ENCODE results near the gene MBD3L1.

MBD3L1 gene

GRCh38 chr19:8832132-8833021 is at the start of gene MBD3L1, which contains the start of gene ZNF558:
Gene MBD3L1, plus strand, starts transcription at chr19:8832377. Its CDS starts 10,302 bp downstream, at chr19:8842679.
Gene ZNF558, minus strand, starts transcription at chr19:8832304. Its CDS starts 9,645 bp downstream, at chr19:8822659.
- peak; percentile 98 for DNase-seq

GRCh38 chr19:8794823-8795222 is 37.4 kb upstream of the MBD3L1 start:
- no peak for DNase-seq

- DNase-seq = no peak
These were observed 25.5 kb upstream of the MBD3L1 start for GRCh38 chr19:8806661-8807060.

- no peak for DNase-seq
These were observed 20.6 kb upstream of the MBD3L1 start for GRCh38 chr19:8811315-8812172.

GRCh38 chr19:8814176-8814575 is 18.0 kb upstream of the MBD3L1 start:
- DNase-seq = no peak

- no peak for DNase-seq
These were observed 16.4 kb upstream of the MBD3L1 start for GRCh38 chr19:8815780-8816179.

GRCh38 chr19:8820234-8820633 is 11.9 kb upstream of the MBD3L1 start:
- DNase-seq = no peak

GRCh38 chr19:8821748-8822241 is 10.4 kb upstream of the MBD3L1 start:
- DNase-seq = no peak

GRCh38 chr19:8826371-8826770 is 5.8 kb upstream of the MBD3L1 start:
- DNase-seq = no peak

- DNase-seq = no peak
These were observed 4.9 kb upstream of the MBD3L1 start for GRCh38 chr19:8827277-8827676.

- no peak for DNase-seq
These were observed 804 bp upstream of the MBD3L1 start for GRCh38 chr19:8831373-8831772.

GRCh38 chr19:8831832-8832131 is 395 bp upstream of the MBD3L1 start:
- DNase-seq = no peak

GRCh38 chr19:8835446-8835845 is 3.3 kb downstream of the MBD3L1 start:
- no peak for DNase-seq

GRCh38 chr19:8835877-8836276 is 3.7 kb downstream of the MBD3L1 start:
- DNase-seq = no peak

- no peak for DNase-seq
These were observed 8.5 kb downstream of the MBD3L1 start for GRCh38 chr19:8840708-8841107.

- no peak for DNase-seq
These were observed 14.6 kb downstream of the MBD3L1 start for GRCh38 chr19:8846819-8847218.

- DNase-seq = no peak
These were observed 17.1 kb downstream of the MBD3L1 start for GRCh38 chr19:8849232-8849631.

- DNase-seq = no peak
These were observed 18.3 kb downstream of the MBD3L1 start for GRCh38 chr19:8850488-8850887.

GRCh38 chr19:8858260-8858659 is 26.1 kb downstream of the MBD3L1 start:
- DNase-seq = no peak

GRCh38 chr19:8866344-8866743 is 34.2 kb downstream of the MBD3L1 start:
- no peak for DNase-seq

- no peak for DNase-seq
These were observed 45.9 kb downstream of the MBD3L1 start for GRCh38 chr19:8877854-8878705.

GRCh38 chr19:8880868-8881488 is 48.8 kb downstream of the MBD3L1 start:
- DNase-seq = no peak

Measured in midbrain (tissue), 1 donor.